ENCODE data around the gene SGPL1.

DNA sequence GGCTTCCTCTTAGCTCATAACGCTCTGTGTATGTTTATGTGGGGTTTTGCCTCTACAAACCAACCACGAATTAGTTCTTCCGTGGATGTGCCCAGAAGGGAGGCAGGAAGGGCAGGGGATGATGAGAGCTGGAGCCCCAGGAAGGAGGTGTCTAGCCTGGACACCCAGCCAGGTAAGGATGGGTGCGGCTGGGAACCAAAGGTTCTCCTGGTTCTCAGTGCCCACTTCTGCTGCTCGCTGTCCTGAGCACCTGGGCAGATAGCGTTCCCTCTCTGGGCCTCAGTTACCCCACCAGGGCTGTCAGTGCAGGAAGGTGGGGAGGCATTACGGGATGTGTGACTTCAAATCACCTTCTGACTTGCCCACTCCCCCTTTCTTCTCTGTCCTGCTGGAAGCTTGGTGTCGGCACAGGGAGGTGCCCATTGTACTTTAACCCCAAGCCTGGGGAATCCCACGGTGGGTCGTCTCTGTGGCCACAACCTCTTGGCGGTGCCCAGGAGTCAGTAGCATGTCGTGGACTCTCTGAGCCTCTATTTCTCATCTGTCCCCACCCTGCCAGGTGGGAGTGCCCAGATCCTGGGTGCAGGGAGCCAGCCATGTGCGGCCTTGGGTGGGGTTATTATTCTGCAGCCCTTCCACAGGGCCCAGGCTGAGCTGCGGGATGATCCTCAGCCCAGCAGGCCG lies 91.3 kb downstream of the SGPL1 start:
- TF ChIP-seq, protein P1, sequence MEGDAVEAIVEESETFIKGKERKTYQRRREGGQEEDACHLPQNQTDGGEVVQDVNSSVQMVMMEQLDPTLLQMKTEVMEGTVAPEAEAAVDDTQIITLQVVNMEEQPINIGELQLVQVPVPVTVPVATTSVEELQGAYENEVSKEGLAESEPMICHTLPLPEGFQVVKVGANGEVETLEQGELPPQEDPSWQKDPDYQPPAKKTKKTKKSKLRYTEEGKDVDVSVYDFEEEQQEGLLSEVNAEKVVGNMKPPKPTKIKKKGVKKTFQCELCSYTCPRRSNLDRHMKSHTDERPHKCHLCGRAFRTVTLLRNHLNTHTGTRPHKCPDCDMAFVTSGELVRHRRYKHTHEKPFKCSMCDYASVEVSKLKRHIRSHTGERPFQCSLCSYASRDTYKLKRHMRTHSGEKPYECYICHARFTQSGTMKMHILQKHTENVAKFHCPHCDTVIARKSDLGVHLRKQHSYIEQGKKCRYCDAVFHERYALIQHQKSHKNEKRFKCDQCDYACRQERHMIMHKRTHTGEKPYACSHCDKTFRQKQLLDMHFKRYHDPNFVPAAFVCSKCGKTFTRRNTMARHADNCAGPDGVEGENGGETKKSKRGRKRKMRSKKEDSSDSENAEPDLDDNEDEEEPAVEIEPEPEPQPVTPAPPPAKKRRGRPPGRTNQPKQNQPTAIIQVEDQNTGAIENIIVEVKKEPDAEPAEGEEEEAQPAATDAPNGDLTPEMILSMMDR (IDR thresholded peaks at IDR 0.05) = peak in 1 of 5 experiments; percentile 30
- TF ChIP-seq POLR2A (IDR thresholded peaks at IDR 0.05) (no peak), EP300 (IDR thresholded peaks at IDR 0.05; ENCODE audit: low read depth) (no peak)
